ENCODE measurements around the gene RHBDD2.
"Not testable (repeated sequence)": the region's sequence is repeated elsewhere in the genome, so short reads cannot be mapped to it uniquely, and the experiment has no call there.

The RHBDD2 gene

GRCh38 chr7:75869776-75870379 lies 9.0 kb upstream of the RHBDD2 start:
- Histone ChIP-seq H3K27me3 (ENCODE audit: control insufficient read depth, insufficient read depth, low read length) (no peaks in the 10 kb centered on the region), H3K9ac (ENCODE audit: low read length) (no peak overlapping the region), H3K4me3 (ENCODE audit: low read length) (no peak overlapping the region), H3K36me3 (ENCODE audit: control insufficient read depth, insufficient read depth, low read length) (no peaks in the 10 kb centered on the region), H3K4me1 (ENCODE audit: control insufficient read depth, insufficient read depth, low read length) (no peaks in the 10 kb centered on the region), H3K27ac (ENCODE audit: low read depth, low read length) (no peak overlapping the region)

DNA sequence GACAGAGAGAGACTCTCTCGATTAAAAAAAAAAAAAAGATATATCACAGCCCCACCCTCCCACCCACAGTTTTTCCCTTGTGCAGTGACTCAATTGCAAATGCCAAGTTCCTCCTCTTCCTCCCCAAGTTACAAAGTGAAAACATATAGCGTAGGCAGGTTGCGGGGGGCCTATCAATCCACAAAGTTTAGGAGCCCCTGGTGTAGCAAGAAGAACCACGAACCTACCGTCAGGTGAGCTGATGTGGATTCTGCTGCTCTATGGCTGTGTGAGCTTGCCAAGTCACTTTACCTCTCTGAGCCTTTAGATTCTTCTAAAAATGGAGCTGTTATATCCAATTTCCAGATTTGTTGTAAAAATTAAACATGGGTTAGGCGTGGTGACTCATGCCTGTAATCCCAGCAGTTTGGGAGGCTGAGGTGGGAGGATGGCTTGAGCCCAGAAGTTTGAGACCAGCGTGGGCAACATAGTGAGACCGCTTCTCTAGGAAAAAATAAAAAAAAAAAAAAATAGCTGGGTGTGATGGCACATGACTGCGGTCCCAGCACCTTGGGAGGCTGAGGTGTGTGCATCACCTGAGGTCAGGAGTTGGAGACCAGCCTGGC lies 8.2 kb upstream of the RHBDD2 start:
- H3K4me3 ChIP-seq (ENCODE audit: low read length): no peak overlapping the region
- H3K36me3 ChIP-seq (ENCODE audit: control insufficient read depth, insufficient read depth, low read length): no peaks in the 10 kb centered on the region
- H3K27me3 ChIP-seq (ENCODE audit: control insufficient read depth, insufficient read depth, low read length): no peaks in the 10 kb centered on the region
- H3K9ac ChIP-seq (ENCODE audit: low read length): no peak overlapping the region
- H3K4me1 ChIP-seq (ENCODE audit: control insufficient read depth, insufficient read depth, low read length): no peaks in the 10 kb centered on the region
- H3K27ac ChIP-seq (ENCODE audit: low read depth, low read length): no peak overlapping the region

DNA sequence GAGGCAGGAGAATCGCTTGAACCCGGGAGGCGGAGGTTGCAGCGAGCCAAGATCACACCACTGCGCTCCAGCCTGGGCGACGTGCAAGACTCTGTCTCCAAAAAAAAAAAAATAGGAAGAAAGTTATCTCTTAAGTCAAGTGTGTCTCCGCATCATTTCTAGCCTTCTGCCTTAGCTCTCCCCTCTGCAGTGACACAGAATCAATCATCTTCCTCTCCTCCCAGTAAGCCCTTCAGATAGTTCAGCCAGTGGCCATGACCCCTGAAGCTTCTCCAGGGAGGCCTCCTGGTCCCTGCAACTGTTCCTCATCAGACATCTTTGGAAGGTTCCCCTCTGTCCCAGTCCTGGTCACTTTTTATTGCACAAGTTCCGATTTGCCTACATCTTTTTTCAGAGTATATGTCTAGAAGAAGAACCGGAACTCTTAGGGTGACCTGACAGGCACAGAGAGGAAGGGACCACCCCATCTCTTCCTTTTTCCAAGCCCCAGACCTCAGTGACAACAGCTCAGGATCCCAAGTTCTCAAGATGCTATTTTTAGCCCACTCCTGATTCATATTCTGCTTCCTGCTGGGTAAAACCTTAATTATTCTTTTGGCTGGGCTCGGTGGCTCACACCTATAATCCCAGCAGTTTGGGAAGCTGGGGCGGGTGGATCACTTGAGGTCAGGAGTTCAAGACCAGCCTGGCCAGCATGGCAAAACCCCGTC lies 6.6 kb upstream of the RHBDD2 start:
- Histone ChIP-seq H3K9ac (ENCODE audit: low read length) (no peak overlapping the region), H3K4me3 (ENCODE audit: low read length) (no peak overlapping the region), H3K27me3 (ENCODE audit: control insufficient read depth, insufficient read depth, low read length) (no peaks in the 10 kb centered on the region), H3K4me1 (ENCODE audit: control insufficient read depth, insufficient read depth, low read length) (no peaks in the 10 kb centered on the region), H3K36me3 (ENCODE audit: control insufficient read depth, insufficient read depth, low read length) (no peaks in the 10 kb centered on the region), H3K27ac (ENCODE audit: low read depth, low read length) (no peak overlapping the region)

DNA sequence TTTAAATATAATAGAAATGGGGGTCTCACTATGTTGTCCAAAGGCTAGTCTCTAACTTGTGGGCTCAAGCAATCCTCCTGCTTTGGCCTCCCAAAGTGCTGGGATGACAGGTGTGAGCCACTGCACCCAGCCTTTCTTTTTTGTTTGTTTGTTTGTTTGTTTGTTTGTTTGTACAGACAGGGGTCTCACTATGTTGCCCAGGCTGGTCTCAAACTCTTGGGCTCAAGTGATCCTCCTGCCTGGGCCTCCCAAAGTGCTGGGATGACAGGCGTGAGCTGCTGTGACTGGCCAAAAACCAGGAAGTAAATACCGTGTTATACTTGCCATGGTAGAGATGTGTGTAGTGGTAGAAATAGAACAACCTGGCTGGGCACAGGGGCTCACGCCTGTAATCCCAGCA lies 4.7 kb upstream of the RHBDD2 start:
- H3K9ac ChIP-seq (ENCODE audit: low read length); H3K4me1 ChIP-seq (ENCODE audit: control insufficient read depth, insufficient read depth, low read length); H3K27me3 ChIP-seq (ENCODE audit: control insufficient read depth, insufficient read depth, low read length); H3K36me3 ChIP-seq (ENCODE audit: control insufficient read depth, insufficient read depth, low read length); H3K27ac ChIP-seq (ENCODE audit: low read depth, low read length); H3K4me3 ChIP-seq (ENCODE audit: low read length): not testable (repeated sequence)

- Histone ChIP-seq H3K4me3 (ENCODE audit: low read length) (no peak overlapping the region), H3K27me3 (ENCODE audit: control insufficient read depth, insufficient read depth, low read length) (no peaks in the 10 kb centered on the region), H3K27ac (ENCODE audit: low read depth, low read length) (no peak overlapping the region), H3K9ac (ENCODE audit: low read length) (no peak overlapping the region), H3K36me3 (ENCODE audit: control insufficient read depth, insufficient read depth, low read length) (no peaks in the 10 kb centered on the region), H3K4me1 (ENCODE audit: control insufficient read depth, insufficient read depth, low read length) (peaks cover 7% of the 10 kb centered on the region)
Measured at GRCh38 chr7:75875113-75876080, 3.4 kb upstream of the RHBDD2 start.

- no peak overlapping the region for H3K4me3 ChIP-seq (ENCODE audit: low read length)
- peaks cover under 1% of the 10 kb centered on the region for H3K36me3 ChIP-seq (ENCODE audit: control insufficient read depth, insufficient read depth, low read length)
- peaks cover 7% of the 10 kb centered on the region for H3K4me1 ChIP-seq (ENCODE audit: control insufficient read depth, insufficient read depth, low read length)
- H3K9ac ChIP-seq (ENCODE audit: low read length): no peak overlapping the region
- H3K27ac ChIP-seq (ENCODE audit: low read depth, low read length): no peak overlapping the region
- no peaks in the 10 kb centered on the region for H3K27me3 ChIP-seq (ENCODE audit: control insufficient read depth, insufficient read depth, low read length)
Measured at GRCh38 chr7:75876126-75876881, 2.5 kb upstream of the RHBDD2 start.

DNA sequence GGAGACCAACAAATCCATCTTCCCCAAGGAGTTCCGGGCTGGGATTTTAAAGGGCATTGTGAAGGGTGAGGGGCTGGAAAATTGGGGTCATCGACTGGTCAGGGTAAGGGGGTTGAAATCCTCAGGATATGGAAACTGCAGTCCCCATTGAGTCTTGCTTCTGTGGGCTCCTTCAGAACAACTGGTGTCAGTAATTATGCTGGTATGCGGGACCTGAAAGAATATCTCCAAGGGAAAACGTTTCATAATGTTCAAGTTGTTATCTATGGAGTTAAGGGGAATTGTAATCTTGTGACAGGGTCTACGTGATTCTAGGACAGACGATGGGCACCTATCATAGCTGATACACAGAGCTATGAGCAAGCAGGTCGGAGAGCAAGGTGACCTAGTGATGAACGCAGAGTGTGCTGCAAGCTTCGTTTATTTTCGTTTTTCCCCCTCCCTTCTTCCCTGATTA lies 494 bp upstream of the RHBDD2 start:
- no peaks in the 10 kb centered on the region for H3K27me3 ChIP-seq (ENCODE audit: control insufficient read depth, insufficient read depth, low read length)
- H3K27ac ChIP-seq (ENCODE audit: low read depth, low read length): peak overlapping the region; percentile 76
- H3K4me1 ChIP-seq (ENCODE audit: control insufficient read depth, insufficient read depth, low read length): peaks cover 7% of the 10 kb centered on the region
- peaks cover 14% of the 10 kb centered on the region for H3K36me3 ChIP-seq (ENCODE audit: control insufficient read depth, insufficient read depth, low read length)
- peak overlapping the region; percentile 83 for H3K4me3 ChIP-seq (ENCODE audit: low read length)
- H3K9ac ChIP-seq (ENCODE audit: low read length): peak overlapping the region; percentile 70

GRCh38 chr7:75879771-75880184 lies 944 bp downstream of the RHBDD2 start:
- Histone ChIP-seq H3K27me3 (ENCODE audit: control insufficient read depth, insufficient read depth, low read length) (no peaks in the 10 kb centered on the region), H3K36me3 (ENCODE audit: control insufficient read depth, insufficient read depth, low read length) (peaks cover 24% of the 10 kb centered on the region), H3K9ac (ENCODE audit: low read length) (no peak overlapping the region), H3K4me3 (ENCODE audit: low read length) (peak overlapping the region; percentile 97), H3K27ac (ENCODE audit: low read depth, low read length) (no peak overlapping the region), H3K4me1 (ENCODE audit: control insufficient read depth, insufficient read depth, low read length) (peaks cover 7% of the 10 kb centered on the region)

DNA sequence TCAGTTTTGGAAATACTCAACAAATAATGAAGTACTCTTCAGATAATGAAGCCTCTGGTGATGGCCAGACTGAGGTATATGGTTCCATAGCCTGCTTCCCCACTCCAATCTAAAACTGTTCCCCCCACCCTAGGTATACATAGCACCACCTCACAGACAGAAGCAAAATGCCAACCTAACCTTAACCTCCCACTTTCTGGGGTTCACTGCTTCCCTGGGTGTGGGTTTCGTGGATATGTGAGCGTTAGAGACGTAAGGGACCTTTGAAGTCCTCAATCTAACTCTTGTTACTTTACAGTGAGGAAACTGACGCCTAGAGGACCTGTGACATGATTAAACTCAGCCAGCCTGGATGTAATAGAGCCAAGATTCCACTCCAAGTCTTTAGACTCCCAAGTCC lies 1.4 kb downstream of the RHBDD2 start:
- Histone ChIP-seq H3K27me3 (ENCODE audit: control insufficient read depth, insufficient read depth, low read length) (no peaks in the 10 kb centered on the region), H3K4me3 (ENCODE audit: low read length) (peak overlapping the region; percentile 51), H3K36me3 (ENCODE audit: control insufficient read depth, insufficient read depth, low read length) (peaks cover 25% of the 10 kb centered on the region), H3K9ac (ENCODE audit: low read length) (peak overlapping the region; percentile 26), H3K4me1 (ENCODE audit: control insufficient read depth, insufficient read depth, low read length) (peaks cover 7% of the 10 kb centered on the region), H3K27ac (ENCODE audit: low read depth, low read length) (no peak overlapping the region)

- peaks cover 27% of the 10 kb centered on the region for H3K36me3 ChIP-seq (ENCODE audit: control insufficient read depth, insufficient read depth, low read length)
- H3K27me3 ChIP-seq (ENCODE audit: control insufficient read depth, insufficient read depth, low read length): no peaks in the 10 kb centered on the region
- no peak overlapping the region for H3K9ac ChIP-seq (ENCODE audit: low read length)
- no peak overlapping the region for H3K27ac ChIP-seq (ENCODE audit: low read depth, low read length)
- H3K4me1 ChIP-seq (ENCODE audit: control insufficient read depth, insufficient read depth, low read length): peaks cover 7% of the 10 kb centered on the region
- H3K4me3 ChIP-seq (ENCODE audit: low read length): no peak overlapping the region
Measured at GRCh38 chr7:75881436-75882095, 2.7 kb downstream of the RHBDD2 start.

- H3K27me3 ChIP-seq (ENCODE audit: control insufficient read depth, insufficient read depth, low read length); H3K27ac ChIP-seq (ENCODE audit: low read depth, low read length); H3K9ac ChIP-seq (ENCODE audit: low read length); H3K4me3 ChIP-seq (ENCODE audit: low read length); H3K4me1 ChIP-seq (ENCODE audit: control insufficient read depth, insufficient read depth, low read length): not testable (repeated sequence)
- peaks cover 33% of the 10 kb centered on the region for H3K36me3 ChIP-seq (ENCODE audit: control insufficient read depth, insufficient read depth, low read length)
Measured at GRCh38 chr7:75883265-75883824, 4.5 kb downstream of the RHBDD2 start.

Data from rectal smooth muscle tissue (tissue), 1 donor.